Activated CD4-positive, alpha-beta T cell treated with anti-CD3 and anti-CD28 coated beads for 1 hour (primary cell): Measurements from ENCODE around the gene SPACA7.

Experiments
- DNase-seq: peaks from one replicate; pipeline ENCODE4 v3.0.0-alpha.2; 2020

SPACA7 gene

DNA sequence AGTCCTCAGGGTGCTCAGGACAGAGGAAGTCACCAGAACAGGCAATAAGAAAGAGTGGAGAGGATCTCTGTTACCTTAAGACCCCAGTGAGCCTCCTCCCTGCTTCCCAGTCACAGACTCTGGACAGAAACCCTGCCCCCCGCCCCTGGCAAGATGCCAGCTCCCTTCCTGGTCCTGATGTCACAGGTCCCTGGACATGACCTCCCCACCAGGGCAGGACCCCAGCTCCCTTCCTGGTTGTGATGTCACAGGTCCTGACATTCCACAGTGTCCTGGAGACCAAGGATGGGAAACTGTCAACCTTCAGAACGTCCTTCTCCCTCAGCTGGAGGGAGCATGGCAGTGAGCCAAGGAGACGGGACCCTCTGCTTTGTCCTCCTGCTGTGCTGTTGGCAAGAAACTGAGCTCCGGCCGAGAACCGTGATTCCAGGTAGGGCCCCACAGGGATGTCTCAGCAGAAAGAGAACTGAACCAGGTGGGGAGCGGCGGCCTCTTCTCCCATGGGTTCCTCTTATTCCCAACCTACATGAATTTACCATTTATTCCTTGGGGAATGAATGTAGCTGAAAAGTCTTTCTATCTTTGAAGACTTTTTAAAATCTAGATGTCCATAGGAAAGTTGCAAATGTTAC, at the start of gene SPACA7:
Gene SPACA7, plus strand, starts transcription at position 306 of the 632 bp plus-strand sequence. Its CDS starts 31 bp downstream, at position 337.
- no peak for DNase-seq

DNA sequence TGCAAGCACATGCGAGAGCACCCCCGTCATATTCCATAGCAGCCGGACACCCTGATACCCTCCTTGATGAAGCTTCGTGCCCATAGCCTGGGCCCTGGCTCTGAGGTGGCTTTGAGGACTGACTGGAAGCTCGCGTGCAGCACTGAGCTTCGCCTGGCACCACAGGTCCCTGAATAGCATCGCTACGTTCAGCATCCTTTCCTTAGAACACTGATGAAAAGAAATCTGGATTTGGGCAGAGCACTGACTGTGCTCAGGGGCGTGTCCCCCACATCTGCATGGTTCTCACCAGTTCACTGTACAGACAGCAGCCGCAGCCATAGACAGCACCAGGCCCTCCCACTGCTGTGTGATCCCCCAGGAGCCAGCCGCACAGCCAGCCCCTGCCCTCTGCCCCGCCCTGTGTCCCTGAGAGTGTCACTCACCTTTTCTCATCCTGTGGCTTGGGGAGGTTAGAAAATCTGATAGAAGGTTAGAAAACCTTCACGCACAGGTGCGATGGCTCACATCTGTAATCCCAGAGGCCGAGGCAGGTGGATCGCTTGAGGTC, 49.3 kb upstream of the SPACA7 start:
- no peak for DNase-seq

- no peak for DNase-seq
Measured at GRCh38 chr13:112328936-112329335, 47.2 kb upstream of the SPACA7 start.

GRCh38 chr13:112329376-112329775, 46.8 kb upstream of the SPACA7 start:
- no peak for DNase-seq

DNA sequence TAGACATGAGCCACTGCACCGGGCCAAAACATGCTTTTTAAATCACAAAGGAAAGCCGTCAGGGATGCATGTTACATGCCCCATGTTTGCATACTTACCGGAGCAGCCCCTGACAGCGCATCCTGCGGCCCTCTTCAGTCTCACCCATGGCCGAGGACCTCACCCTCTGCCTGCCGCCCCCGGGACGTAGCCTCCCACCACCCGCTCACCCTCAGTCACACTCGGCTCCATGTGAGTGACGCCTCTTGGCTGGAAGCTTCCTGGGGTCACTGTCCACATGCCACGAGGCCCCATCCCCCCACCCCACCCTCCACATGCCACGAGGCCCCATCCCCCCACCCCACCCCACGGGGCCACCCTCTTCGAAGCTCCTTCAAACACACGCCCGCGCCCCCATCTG, 46.1 kb upstream of the SPACA7 start:
- DNase-seq = no peak

DNA sequence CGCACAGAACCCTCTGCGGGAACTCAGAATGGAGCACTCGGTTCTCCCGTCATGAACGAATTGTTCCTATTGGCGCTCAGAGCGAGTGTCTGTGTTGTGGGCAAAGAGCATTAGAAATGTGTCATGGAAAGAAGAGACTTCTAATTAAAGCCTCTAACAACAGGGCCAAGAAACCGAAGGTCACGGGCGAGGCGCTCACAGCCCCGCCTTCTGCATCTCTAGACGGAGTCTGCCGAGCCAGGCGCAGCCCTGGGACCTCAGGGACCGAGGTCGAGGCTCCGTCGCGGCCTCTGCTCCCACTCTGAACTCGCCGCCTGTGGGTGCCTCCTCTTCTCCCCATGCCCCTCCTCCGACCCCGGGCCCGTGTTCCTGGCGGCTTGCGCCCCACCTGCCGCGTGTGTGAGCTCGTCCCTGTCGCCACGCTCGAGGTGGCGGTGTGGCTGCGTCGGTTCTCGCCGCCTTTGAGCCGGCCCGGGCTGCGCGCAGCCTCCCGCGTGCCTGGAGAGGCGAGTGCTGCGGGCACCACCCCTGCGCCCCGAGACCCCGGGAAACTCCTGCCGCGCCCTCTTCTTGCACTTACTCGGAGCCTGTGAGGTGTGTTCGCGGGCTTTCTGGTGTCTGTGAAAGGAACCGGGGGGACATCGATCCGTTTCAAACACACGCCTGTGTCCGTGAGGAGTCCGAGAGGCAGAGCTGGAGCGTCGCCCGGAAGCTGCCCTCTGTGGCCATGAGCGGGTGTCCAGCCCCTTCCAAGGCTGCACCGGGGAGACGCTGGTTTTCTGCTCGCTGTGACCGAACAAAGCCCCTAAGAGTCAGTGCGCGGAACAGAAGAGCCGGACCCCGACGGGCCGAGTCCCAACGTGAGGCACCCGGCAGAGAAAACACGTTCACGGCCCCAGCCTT, 45.4 kb upstream of the SPACA7 start:
- DNase-seq = no peak

DNA sequence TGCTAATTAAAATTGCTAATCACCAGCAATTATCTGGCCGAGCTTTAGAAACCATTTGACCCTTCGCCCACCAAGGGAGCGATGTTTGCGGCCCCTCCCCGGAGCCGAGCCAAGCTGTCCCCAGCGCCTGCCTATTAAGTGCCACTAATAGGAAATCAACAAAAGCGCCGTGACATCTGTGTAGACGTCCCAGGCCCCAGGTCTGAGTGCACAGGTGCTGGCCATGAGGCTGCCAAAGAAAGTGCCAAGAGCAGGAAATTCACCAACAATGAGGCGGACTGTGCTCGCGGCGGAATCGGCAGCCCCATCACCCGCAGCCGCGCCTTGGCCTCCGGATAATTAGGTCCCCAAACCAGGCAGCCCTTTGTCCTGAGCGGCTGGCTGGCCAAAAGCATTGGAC, 44.5 kb upstream of the SPACA7 start:
- no peak for DNase-seq

- DNase-seq = no peak
Measured at GRCh38 chr13:112332727-112333126, 43.4 kb upstream of the SPACA7 start.

- no peak for DNase-seq
Measured at GRCh38 chr13:112333756-112334543, 42.2 kb upstream of the SPACA7 start.

GRCh38 chr13:112335135-112335534, 41.0 kb upstream of the SPACA7 start:
- DNase-seq = no peak

DNA sequence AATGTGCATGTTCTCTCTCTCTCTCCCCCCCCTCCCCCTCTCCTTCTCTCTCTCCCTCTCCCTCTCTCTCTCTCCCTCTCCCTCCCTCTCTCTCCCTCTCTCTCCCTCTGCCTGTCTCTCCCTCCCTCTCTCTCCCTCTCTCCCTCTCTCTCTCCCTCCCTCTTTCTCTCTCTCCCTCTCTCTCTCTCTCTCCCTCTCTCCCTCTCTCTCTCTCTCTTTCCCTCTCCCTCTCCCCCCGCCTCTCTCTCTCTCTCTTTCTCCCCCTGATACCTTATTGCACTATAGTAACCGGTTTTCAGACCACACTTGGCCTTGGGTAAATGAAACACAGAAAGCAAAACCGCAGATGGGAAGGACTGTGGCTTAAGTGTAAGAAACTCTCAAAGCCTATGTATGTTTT, 34.7 kb upstream of the SPACA7 start:
- no peak for DNase-seq

DNA sequence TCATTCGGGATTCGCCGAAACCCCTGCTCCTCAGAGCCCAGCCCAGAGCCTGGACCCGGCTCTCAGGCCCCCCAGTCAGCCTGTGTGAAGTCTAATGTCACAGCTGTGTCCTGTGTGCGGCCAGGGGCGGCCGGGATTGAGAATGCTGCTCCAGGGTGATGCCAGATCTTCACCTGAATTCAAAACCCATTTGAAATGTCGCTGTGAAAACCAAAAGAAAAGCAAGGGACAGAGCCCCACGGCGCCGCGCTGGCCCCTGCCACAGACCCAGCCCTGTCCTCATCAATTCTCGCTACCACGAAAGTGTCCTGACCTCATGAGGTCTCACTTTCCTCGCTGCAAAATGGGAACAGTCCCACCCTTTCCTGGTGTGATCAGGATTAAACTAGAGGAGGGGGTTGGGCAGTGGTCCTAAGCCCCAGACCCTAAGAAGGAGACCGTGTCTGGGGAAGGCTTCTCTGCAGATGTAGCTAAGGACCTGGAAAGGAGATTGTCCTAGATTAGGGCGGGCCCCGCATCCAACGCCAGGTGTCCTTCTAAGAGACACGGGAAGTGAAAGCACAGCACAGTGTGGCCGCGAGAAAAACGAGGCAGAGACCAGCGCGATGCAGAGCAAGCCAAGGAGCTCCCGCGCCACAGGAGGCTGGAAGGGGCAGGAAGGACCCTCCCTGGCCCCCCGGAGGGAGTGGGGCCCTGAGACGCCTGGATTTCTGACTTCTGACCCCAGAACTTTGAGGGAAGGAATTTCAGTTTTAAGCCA, 34.0 kb upstream of the SPACA7 start:
- DNase-seq = no peak

DNA sequence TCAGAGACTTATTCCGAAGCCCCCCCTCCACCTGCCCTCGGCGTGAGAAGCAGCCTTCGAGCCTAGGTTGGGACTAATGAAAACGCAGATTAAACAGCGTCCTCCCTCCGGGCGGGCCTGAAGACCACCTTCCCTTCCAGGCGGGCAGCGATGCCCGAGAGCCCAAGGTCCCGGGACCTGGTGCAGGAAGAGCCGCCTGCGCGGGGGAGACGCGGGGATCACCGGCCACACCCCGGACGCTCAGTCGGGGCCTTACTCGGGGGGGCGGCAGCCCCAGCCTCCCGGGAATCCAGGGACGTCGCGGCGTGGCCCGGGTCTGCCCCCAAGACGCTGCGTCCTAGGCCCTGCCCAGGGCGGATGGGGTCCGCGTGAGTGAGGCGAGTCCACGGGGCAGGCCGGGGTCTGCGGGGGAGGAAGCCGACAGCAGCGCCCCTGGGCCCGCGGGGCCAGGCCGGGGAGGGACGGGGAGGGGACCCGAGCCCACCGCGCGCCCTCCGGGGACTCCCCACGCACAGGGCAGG, 33.3 kb upstream of the SPACA7 start:
- no peak for DNase-seq

- DNase-seq = no peak
Measured at GRCh38 chr13:112343591-112343990, 32.6 kb upstream of the SPACA7 start.

- DNase-seq = no peak
Measured at GRCh38 chr13:112345826-112346172, 30.4 kb upstream of the SPACA7 start.

- DNase-seq = no peak
Measured at GRCh38 chr13:112346173-112346898, 29.8 kb upstream of the SPACA7 start.

DNA sequence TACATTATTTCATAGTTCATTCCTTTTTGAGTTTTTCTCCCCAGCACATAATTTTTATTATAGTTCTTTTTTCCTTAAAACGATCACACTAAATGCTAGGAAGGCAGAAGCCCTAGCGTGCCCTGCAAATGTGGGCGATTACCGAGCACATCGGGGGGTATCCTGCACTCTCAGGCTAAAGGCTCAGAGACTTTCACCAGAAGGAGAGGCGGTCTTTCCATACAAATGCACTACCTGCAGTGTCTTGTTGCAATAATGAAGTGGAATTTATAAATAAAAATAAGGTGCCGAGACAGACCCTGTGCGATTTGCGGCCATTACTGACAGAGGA, 29.3 kb upstream of the SPACA7 start:
- no peak for DNase-seq

GRCh38 chr13:112347986-112348385, 28.2 kb upstream of the SPACA7 start:
- no peak for DNase-seq

DNA sequence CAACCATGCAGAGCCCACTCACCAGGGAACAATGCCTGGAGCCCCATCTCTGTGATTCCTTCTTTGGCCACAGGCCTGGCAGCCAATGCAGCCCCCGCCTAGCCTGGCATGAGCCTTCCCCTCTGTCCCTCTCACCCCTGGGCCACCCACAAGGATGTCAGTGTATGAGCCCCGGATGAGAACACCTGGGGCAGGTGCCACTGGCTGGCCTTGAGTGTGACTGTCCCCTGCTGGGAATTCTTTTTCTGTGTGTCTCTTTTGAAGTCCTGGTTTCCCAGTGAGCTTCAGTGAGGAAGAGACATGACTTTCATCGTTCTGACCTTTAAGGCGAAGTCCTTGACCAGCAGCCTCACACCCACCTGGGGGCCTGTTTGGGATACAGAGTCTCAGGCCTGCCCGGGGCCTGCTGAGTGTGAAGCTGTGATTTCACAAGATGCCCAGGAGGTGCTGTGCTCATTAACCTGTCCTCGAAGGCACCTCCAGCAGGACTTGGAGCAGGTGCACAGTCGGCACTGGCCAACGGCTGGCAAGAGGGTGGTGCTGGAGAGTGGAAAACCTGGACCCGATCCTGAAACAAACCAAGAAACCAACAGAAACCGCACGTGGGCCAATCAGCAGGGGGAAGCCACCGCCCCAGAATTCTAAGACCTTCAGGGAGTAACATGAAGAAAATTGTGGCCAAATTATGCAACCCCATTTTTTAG, 27.4 kb upstream of the SPACA7 start:
- DNase-seq = no peak

GRCh38 chr13:112349681-112350080, 26.5 kb upstream of the SPACA7 start:
- no peak for DNase-seq

- no peak for DNase-seq
Measured at GRCh38 chr13:112350300-112350699, 25.9 kb upstream of the SPACA7 start.
